Mesenchymal stem cell (in vitro differentiated cells and primary cell): ENCODE data around the gene FILIP1L.

ENCODE experiments used
- DNase-seq: peaks from one replicate; pipeline ENCODE4 v3.0.0-alpha.2; 2013
- H2AFZ ChIP-seq: one replicate; pipeline ENCODE4 v1.6.1; 2013; ENCODE audit warnings: low read depth, mild to moderate bottlenecking, control low read depth, inconsistent platforms, low read length, moderate library complexity
- H2AK5ac ChIP-seq: 2 replicates; pipeline ENCODE4 v1.6.1; 2013; ENCODE audit warnings: low read length, moderate library complexity, mild to moderate bottlenecking, inconsistent platforms; ENCODE audit not compliant: severe bottlenecking
- H2BK120ac ChIP-seq: one replicate; pipeline ENCODE4 v1.6.1; 2013; ENCODE audit warnings: low read depth, mild to moderate bottlenecking, inconsistent platforms, low read length, moderate library complexity
- H2BK12ac ChIP-seq, 2 experiments: one replicate each; pipeline ENCODE4 v1.6.1; 2013; ENCODE audit warnings: inconsistent platforms in 2 of 2, low read length in 2 of 2, mild to moderate bottlenecking in 2 of 2, moderate library complexity in 2 of 2, control low read depth in 1 of 2
- H2BK15ac ChIP-seq: one replicate; pipeline ENCODE4 v1.6.1; 2013; ENCODE audit warnings: mild to moderate bottlenecking, low read depth, inconsistent platforms; ENCODE audit not compliant: poor library complexity, severe bottlenecking
- H2BK5ac ChIP-seq: 2 replicates; pipeline ENCODE4 v1.6.1; 2013; ENCODE audit warnings: low read depth, mild to moderate bottlenecking, low read length, control low read depth, inconsistent platforms; ENCODE audit not compliant: poor library complexity, severe bottlenecking
- H3K14ac ChIP-seq, 2 experiments: one replicate each; pipeline ENCODE4 v1.6.1; 2013; ENCODE audit warnings: inconsistent platforms in 2 of 2, low read length in 2 of 2, control low read depth in 1 of 2, mild to moderate bottlenecking in 1 of 2, moderate library complexity in 1 of 2
- H3K18ac ChIP-seq, 2 experiments: one replicate each; pipeline ENCODE4 v1.6.1; 2013; ENCODE audit warnings: inconsistent platforms in 2 of 2, low read length in 2 of 2, control low read depth in 1 of 2, low read depth in 1 of 2, mild to moderate bottlenecking in 1 of 2
- H3K23ac ChIP-seq, 2 experiments: one replicate each; pipeline ENCODE4 v1.6.1; 2013; ENCODE audit warnings: inconsistent platforms in 2 of 2, low read length in 2 of 2, mild to moderate bottlenecking in 2 of 2, moderate library complexity in 2 of 2, control low read depth in 1 of 2
- H3K27ac ChIP-seq: 2 replicates; pipeline ENCODE4 v1.5.1; 2013; ENCODE audit warnings: mild to moderate bottlenecking, moderate library complexity, low read length, control low read depth, inconsistent platforms; ENCODE audit not compliant: poor library complexity, severe bottlenecking
- H3K27me3 ChIP-seq, 2 experiments: 2 replicates each; pipeline versions ENCODE4 v1.6.1 to v1.7.0; 2013; ENCODE audit warnings: low read length in 2 of 2, mild to moderate bottlenecking in 2 of 2, moderate library complexity in 2 of 2, control low read depth in 1 of 2, inconsistent platforms in 1 of 2; ENCODE audit not compliant: control insufficient read depth in 1 of 2, insufficient read depth in 1 of 2
- H3K36me3 ChIP-seq, 2 experiments: 2 replicates each; pipeline versions ENCODE4 v1.6.1 to v1.7.0; 2013; ENCODE audit warnings: low read length in 2 of 2, control low read depth in 1 of 2, inconsistent platforms in 1 of 2, low read depth in 1 of 2, mild to moderate bottlenecking in 1 of 2; ENCODE audit not compliant: insufficient read depth in 2 of 2, control insufficient read depth in 1 of 2
- H3K4ac ChIP-seq, 2 experiments: one replicate each; pipeline ENCODE4 v1.6.1; 2013; ENCODE audit warnings: inconsistent platforms in 2 of 2, low read length in 2 of 2, mild to moderate bottlenecking in 2 of 2, moderate library complexity in 2 of 2, control low read depth in 1 of 2, low read depth in 1 of 2
- H3K4me1 ChIP-seq: 2 replicates; pipeline ENCODE4 v1.6.1; 2013; ENCODE audit warnings: low read depth, low read length, control low read depth; ENCODE audit not compliant: control insufficient read depth, insufficient read depth
- H3K4me2 ChIP-seq: 2 replicates; pipeline ENCODE4 v1.6.1; 2013; ENCODE audit warnings: low read length, mild to moderate bottlenecking, inconsistent platforms; ENCODE audit not compliant: poor library complexity, severe bottlenecking
- H3K4me3 ChIP-seq, 2 experiments: 2 replicates each; pipeline versions ENCODE4 v1.5.1 to v1.7.0; 2013; ENCODE audit warnings: low read length in 2 of 2, mild to moderate bottlenecking in 2 of 2, control low read depth in 1 of 2, low read depth in 1 of 2; ENCODE audit not compliant: insufficient read depth in 1 of 2
- H3K79me1 ChIP-seq: replicated peaks from 2 replicates; pipeline ENCODE4 v1.6.1; 2013; ENCODE audit warnings: mild to moderate bottlenecking, control low read depth, low read length, inconsistent platforms; ENCODE audit not compliant: poor library complexity, severe bottlenecking
- H3K9ac ChIP-seq: 2 replicates; pipeline ENCODE4 v1.7.0; 2013; ENCODE audit warnings: mild to moderate bottlenecking, low read length, moderate library complexity
- H3K9me3 ChIP-seq: 2 replicates; pipeline ENCODE4 v1.7.0; 2013; ENCODE audit warnings: mild to moderate bottlenecking, low read length; ENCODE audit not compliant: control insufficient read depth
- H4K8ac ChIP-seq: one replicate; pipeline ENCODE4 v1.6.1; 2013; ENCODE audit warnings: inconsistent platforms, mild to moderate bottlenecking, low read length, moderate library complexity
- H4K91ac ChIP-seq: one replicate; pipeline ENCODE4 v1.6.1; 2013; ENCODE audit warnings: mild to moderate bottlenecking, low read length, inconsistent platforms
- WGBS: methylation state at CpG from one replicate; pipeline ENCODE4 v1.1.7; 2013; ENCODE audit warnings: mixed read lengths; 5-methylcytosine and 5-hydroxymethylcytosine counted together

FILIP1L gene

GRCh38 chr3:99805160-99805559, 309.1 kb downstream of the FILIP1L start:
- H2AFZ ChIP-seq, result no peak overlapping the region
- no peaks in the 10 kb centered on the region for H3K27me3 ChIP-seq
- no peak overlapping the region for H2BK15ac ChIP-seq
- H2BK120ac ChIP-seq, result no peak overlapping the region
- H3K36me3 ChIP-seq, result no peaks in the 10 kb centered on the region
- H3K9me3 ChIP-seq, result peaks cover 13% of the 10 kb centered on the region
- 88% methylated on average over 2 of the region's 2 CpGs for WGBS
- H2BK5ac ChIP-seq, result no peak overlapping the region
- no peak overlapping the region for H3K4ac ChIP-seq
- no peak overlapping the region for H3K23ac ChIP-seq
- H3K27ac ChIP-seq, result no peak overlapping the region
- no peak overlapping the region for H3K18ac ChIP-seq
- no peak overlapping the region for H4K91ac ChIP-seq
- no peak overlapping the region for H3K4me3 ChIP-seq
- peaks cover 2% of the 10 kb centered on the region for H3K79me1 ChIP-seq
- no peak overlapping the region for H3K4me2 ChIP-seq
- H2AK5ac ChIP-seq, result no peak overlapping the region
- DNase-seq, result no peak
- H3K4me1 ChIP-seq, result no peaks in the 10 kb centered on the region
- H3K14ac ChIP-seq, result no peak overlapping the region
- H3K9ac ChIP-seq, result no peak overlapping the region
- no peak overlapping the region for H2BK12ac ChIP-seq
- no peak overlapping the region for H4K8ac ChIP-seq

- Histone ChIP-seq H3K4me3 (no peak overlapping the region), H3K14ac (no peak overlapping the region), H2BK12ac (no peak overlapping the region), H3K79me1 (peaks cover 2% of the 10 kb centered on the region), H2BK15ac (no peak overlapping the region), H2AK5ac (no peak overlapping the region), H3K27me3 (no peaks in the 10 kb centered on the region), H3K18ac (no peak overlapping the region), H3K4me2 (no peak overlapping the region), H4K91ac (no peak overlapping the region), H4K8ac (no peak overlapping the region), H3K9me3 (peaks cover 13% of the 10 kb centered on the region), H3K23ac (no peak overlapping the region), H3K4ac (no peak overlapping the region), H2BK120ac (no peak overlapping the region), H2AFZ (no peak overlapping the region), H3K36me3 (no peaks in the 10 kb centered on the region), H2BK5ac (no peak overlapping the region), H3K27ac (no peak overlapping the region), H3K9ac (no peak overlapping the region), H3K4me1 (no peaks in the 10 kb centered on the region)
- no peak for DNase-seq
- 71% methylated on average over 1 of the region's 1 CpG for WGBS
Measured at GRCh38 chr3:99803297-99803696, 311.0 kb downstream of the FILIP1L start.

GRCh38 chr3:99799422-99799821, 314.9 kb downstream of the FILIP1L start:
- H4K8ac ChIP-seq, result no peak overlapping the region
- no peak overlapping the region for H3K18ac ChIP-seq
- no peaks in the 10 kb centered on the region for H3K9me3 ChIP-seq
- no peak overlapping the region for H3K4me2 ChIP-seq
- no peak overlapping the region for H2BK5ac ChIP-seq
- H3K4me3 ChIP-seq, result no peak overlapping the region
- H2AFZ ChIP-seq, result no peak overlapping the region
- no peaks in the 10 kb centered on the region for H3K27me3 ChIP-seq
- H3K4ac ChIP-seq, result no peak overlapping the region
- no peak overlapping the region for H4K91ac ChIP-seq
- H3K36me3 ChIP-seq, result peaks cover 0 to 18% of the 10 kb centered on the region in 2 experiments
- H2BK15ac ChIP-seq, result no peak overlapping the region
- no peak for DNase-seq
- peaks cover 2% of the 10 kb centered on the region for H3K4me1 ChIP-seq
- H3K27ac ChIP-seq, result no peak overlapping the region
- H2BK12ac ChIP-seq, result no peak overlapping the region
- 93% methylated on average over 3 of the region's 4 CpGs for WGBS
- no peak overlapping the region for H3K14ac ChIP-seq
- H3K79me1 ChIP-seq, result peaks cover 7% of the 10 kb centered on the region
- no peak overlapping the region for H3K9ac ChIP-seq
- no peak overlapping the region for H3K23ac ChIP-seq
- no peak overlapping the region for H2BK120ac ChIP-seq
- no peak overlapping the region for H2AK5ac ChIP-seq

- no peak overlapping the region for H3K14ac ChIP-seq
- H4K91ac ChIP-seq, result no peak overlapping the region
- H2AK5ac ChIP-seq, result no peak overlapping the region
- no peak overlapping the region for H2BK15ac ChIP-seq
- H2BK12ac ChIP-seq, result no peak overlapping the region
- H2BK5ac ChIP-seq, result no peak overlapping the region
- H4K8ac ChIP-seq, result no peak overlapping the region
- no peak overlapping the region for H3K27ac ChIP-seq
- H3K4me2 ChIP-seq, result no peak overlapping the region
- DNase-seq, result no peak
- no peak overlapping the region for H3K23ac ChIP-seq
- H3K4ac ChIP-seq, result no peak overlapping the region
- H3K9ac ChIP-seq, result no peak overlapping the region
- no peak overlapping the region for H2AFZ ChIP-seq
- 93% methylated on average over 15 of the region's 15 CpGs for WGBS
- H3K4me1 ChIP-seq, result peaks cover 4% of the 10 kb centered on the region
- H3K36me3 ChIP-seq, result peaks cover 0 to 28% of the 10 kb centered on the region in 2 experiments
- H3K4me3 ChIP-seq, result no peak overlapping the region
- H3K27me3 ChIP-seq, result no peaks in the 10 kb centered on the region
- no peak overlapping the region for H3K18ac ChIP-seq
- peaks cover 10% of the 10 kb centered on the region for H3K79me1 ChIP-seq
- no peak overlapping the region for H2BK120ac ChIP-seq
- H3K9me3 ChIP-seq, result no peaks in the 10 kb centered on the region
Measured at GRCh38 chr3:99795573-99795972, 318.7 kb downstream of the FILIP1L start.
